Neural cell (in vitro differentiated cells): ENCODE results near the gene ZNF189. TPM values are rescaled to one million over a fixed set of nuclear protein-coding genes. Genes with fewer than 3 reads are reported as not detected.

ENCODE experiments used
- H2AFZ ChIP-seq: fragments of 200-600, 300-800 bp; sonication (generic), shearing (Covaris generic); 2 replicates; pipeline ENCODE4 v1.6.0; 2014; ENCODE audit warnings: low read depth, mild to moderate bottlenecking, antibody characterized with exemption, low read length, moderate library complexity
- H3F3A ChIP-seq: fragments of 200-600 bp; shearing (Covaris generic); 2 replicates; pipeline ENCODE4 v1.6.1; 2016; ENCODE audit warnings: mild to moderate bottlenecking, moderate library complexity, mixed read lengths, antibody characterized with exemption, low read length; ENCODE audit not compliant: insufficient read depth, poor library complexity, severe bottlenecking
- H3K27ac ChIP-seq: fragments of 200-600, 300-800 bp; sonication (generic), shearing (Covaris generic); 2 replicates; pipeline ENCODE4 v1.5.1; 2014; ENCODE audit warnings: mild to moderate bottlenecking, low read length, moderate library complexity
- H3K27me3 ChIP-seq: fragments of 300-800, 200-600 bp; sonication (generic), shearing (Covaris generic); 2 replicates; pipeline ENCODE4 v1.6.0; 2014; ENCODE audit warnings: mild to moderate bottlenecking, low read depth, low read length, moderate library complexity; ENCODE audit not compliant: insufficient read depth
- H3K36me3 ChIP-seq: fragments of 300-800, 200-600 bp; sonication (generic), shearing (Covaris generic); 2 replicates; pipeline ENCODE4 v1.5.1; 2014; ENCODE audit warnings: mild to moderate bottlenecking, antibody characterized with exemption, low read length, moderate library complexity; ENCODE audit not compliant: insufficient read depth
- H3K4me2 ChIP-seq: fragments of 300-800, 200-600 bp; sonication (generic), shearing (Covaris generic); 2 replicates; pipeline ENCODE4 v1.6.0; 2014; ENCODE audit warnings: mild to moderate bottlenecking, low read length
- H3K4me3 ChIP-seq: fragments of 300-800, 200-600 bp; sonication (generic), shearing (Covaris generic); 2 replicates; pipeline ENCODE4 v1.5.1; 2014; ENCODE audit warnings: mild to moderate bottlenecking, low read length, moderate library complexity
- H3K79me2 ChIP-seq: fragments of 200-600 bp; shearing (Covaris generic); replicated peaks from 2 replicates; pipeline ENCODE4 v1.6.0; 2014; ENCODE audit warnings: mild to moderate bottlenecking, low read length, moderate library complexity; ENCODE audit not compliant: insufficient read depth
- H3K9ac ChIP-seq: fragments of 300-800, 200-600 bp; sonication (generic), shearing (Covaris generic); 2 replicates; pipeline ENCODE4 v1.6.1; 2016; ENCODE audit warnings: mild to moderate bottlenecking, low read length, mixed read lengths
- H3K9me2 ChIP-seq: fragments of 200-600 bp; shearing (Covaris generic); 2 replicates; pipeline ENCODE4 v1.6.1; 2016; ENCODE audit warnings: mild to moderate bottlenecking, low read length, mixed read lengths; ENCODE audit not compliant: insufficient read depth
- H3K9me3 ChIP-seq: fragments of 200-600, 300-800 bp; sonication (generic), shearing (Covaris generic); 2 replicates; pipeline ENCODE4 v1.6.1; 2016; ENCODE audit warnings: mild to moderate bottlenecking, mixed run types, low read length, moderate library complexity, mixed read lengths
- H4K20me1 ChIP-seq: fragments of 200-600 bp; shearing (Covaris generic); 2 replicates; pipeline ENCODE4 v1.6.1; 2016; ENCODE audit warnings: mild to moderate bottlenecking, mixed run types; ENCODE audit not compliant: insufficient read depth
- EP300 ChIP-seq: fragments of 450-650 bp; conservative IDR thresholded peaks from 2 replicates; pipeline ENCODE4 v1.6.1; 2014; ENCODE audit warnings: antibody characterized with exemption, mild to moderate bottlenecking, moderate library complexity; ENCODE audit not compliant: poor library complexity, severe bottlenecking
- EZH2 ChIP-seq: fragments of 200-600, 300-800 bp; shearing (Covaris generic), sonication (generic); IDR thresholded peaks from 2 replicates; pipeline ENCODE4 v1.6.1; 2014; ENCODE audit warnings: antibody characterized with exemption, low read length, borderline replicate concordance, mild to moderate bottlenecking; ENCODE audit not compliant: insufficient read depth, poor library complexity, severe bottlenecking
- MXI1 ChIP-seq: fragments of 450-650 bp; conservative IDR thresholded peaks from 2 replicates; pipeline ENCODE4 v1.6.1; 2014; ENCODE audit warnings: antibody characterized with exemption, mild to moderate bottlenecking; ENCODE audit not compliant: poor library complexity, severe bottlenecking
- POLR2AphosphoS5 ChIP-seq: IDR thresholded peaks from 2 replicates; pipeline ENCODE4 v1.6.1; 2012
- RAD21 ChIP-seq: fragments of 450-650 bp; conservative IDR thresholded peaks from 2 replicates; pipeline ENCODE4 v1.6.1; 2014; ENCODE audit warnings: antibody characterized with exemption, mild to moderate bottlenecking, moderate library complexity
- SMC3 ChIP-seq: fragments of 450-650 bp; conservative IDR thresholded peaks from 2 replicates; pipeline ENCODE4 v1.6.1; 2014; ENCODE audit warnings: antibody characterized with exemption, mild to moderate bottlenecking, moderate library complexity; ENCODE audit not compliant: poor library complexity
- TAF1 ChIP-seq: IDR thresholded peaks from 2 replicates; pipeline ENCODE4 v1.6.1; 2012; ENCODE audit warnings: low read depth
- polyA plus RNA-seq: library from polyadenylated mRNA; depleted of rRNA; stranded (reverse); fragments of >200 nt; gene quantifications from 2 replicates; pipeline ENCODE4 v1.2.3, GENCODE V29; 2014
- TF ChIP-seq, protein P1 (sequence below): IDR thresholded peaks from 2 replicates; pipeline ENCODE4 v1.6.1; 2012; ENCODE audit warnings: borderline replicate concordance
- TF ChIP-seq, protein P2 (sequence below): fragments of 450-650 bp; IDR thresholded peaks from 2 replicates; pipeline ENCODE4 v1.5.1; 2014; ENCODE audit warnings: antibody characterized with exemption, mild to moderate bottlenecking, moderate library complexity; ENCODE audit not compliant: poor library complexity, severe bottlenecking

Gene ZNF189
- polyA plus RNA-seq, 1 donor from 2014 or later, result 28.0 TPM

DNA sequence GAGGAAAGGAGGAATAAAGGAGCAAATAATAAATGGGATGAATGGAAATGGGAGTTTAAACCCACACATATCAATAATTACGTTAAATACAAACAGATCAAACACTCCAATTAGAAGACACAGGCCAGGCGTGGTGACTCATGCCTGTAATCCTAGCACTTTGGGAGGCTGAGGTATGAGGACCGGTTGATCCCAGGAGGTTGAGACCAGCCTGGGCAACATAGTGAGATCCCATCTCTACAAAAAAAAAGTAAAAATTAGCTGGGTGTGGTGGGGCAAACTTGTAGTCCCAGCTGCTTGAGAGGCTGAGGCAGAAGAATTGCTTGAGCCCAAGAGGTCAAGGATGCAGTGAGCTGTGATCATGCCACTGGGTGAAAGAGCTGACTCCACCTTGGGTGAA lies 17.5 kb upstream of the ZNF189 start:
- H3K79me2 ChIP-seq, result no peaks in the 10 kb centered on the region
- no peaks in the 10 kb centered on the region for H3K27me3 ChIP-seq
- no peaks in the 10 kb centered on the region for H4K20me1 ChIP-seq
- no peaks in the 10 kb centered on the region for H3K36me3 ChIP-seq
- H3F3A ChIP-seq, result no peaks in the 10 kb centered on the region
- H3K4me2 ChIP-seq, result no peak overlapping the region
- no peaks in the 10 kb centered on the region for H3K9me3 ChIP-seq
- H3K9me2 ChIP-seq, result no peaks in the 10 kb centered on the region
- H2AFZ ChIP-seq, result no peak overlapping the region
- TF ChIP-seq, protein P1, sequence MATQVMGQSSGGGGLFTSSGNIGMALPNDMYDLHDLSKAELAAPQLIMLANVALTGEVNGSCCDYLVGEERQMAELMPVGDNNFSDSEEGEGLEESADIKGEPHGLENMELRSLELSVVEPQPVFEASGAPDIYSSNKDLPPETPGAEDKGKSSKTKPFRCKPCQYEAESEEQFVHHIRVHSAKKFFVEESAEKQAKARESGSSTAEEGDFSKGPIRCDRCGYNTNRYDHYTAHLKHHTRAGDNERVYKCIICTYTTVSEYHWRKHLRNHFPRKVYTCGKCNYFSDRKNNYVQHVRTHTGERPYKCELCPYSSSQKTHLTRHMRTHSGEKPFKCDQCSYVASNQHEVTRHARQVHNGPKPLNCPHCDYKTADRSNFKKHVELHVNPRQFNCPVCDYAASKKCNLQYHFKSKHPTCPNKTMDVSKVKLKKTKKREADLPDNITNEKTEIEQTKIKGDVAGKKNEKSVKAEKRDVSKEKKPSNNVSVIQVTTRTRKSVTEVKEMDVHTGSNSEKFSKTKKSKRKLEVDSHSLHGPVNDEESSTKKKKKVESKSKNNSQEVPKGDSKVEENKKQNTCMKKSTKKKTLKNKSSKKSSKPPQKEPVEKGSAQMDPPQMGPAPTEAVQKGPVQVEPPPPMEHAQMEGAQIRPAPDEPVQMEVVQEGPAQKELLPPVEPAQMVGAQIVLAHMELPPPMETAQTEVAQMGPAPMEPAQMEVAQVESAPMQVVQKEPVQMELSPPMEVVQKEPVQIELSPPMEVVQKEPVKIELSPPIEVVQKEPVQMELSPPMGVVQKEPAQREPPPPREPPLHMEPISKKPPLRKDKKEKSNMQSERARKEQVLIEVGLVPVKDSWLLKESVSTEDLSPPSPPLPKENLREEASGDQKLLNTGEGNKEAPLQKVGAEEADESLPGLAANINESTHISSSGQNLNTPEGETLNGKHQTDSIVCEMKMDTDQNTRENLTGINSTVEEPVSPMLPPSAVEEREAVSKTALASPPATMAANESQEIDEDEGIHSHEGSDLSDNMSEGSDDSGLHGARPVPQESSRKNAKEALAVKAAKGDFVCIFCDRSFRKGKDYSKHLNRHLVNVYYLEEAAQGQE, result no peak
- TF ChIP-seq RAD21 (no peak), TAF1 (no peak), MXI1 (no peak), SMC3 (no peak), EZH2 (no peak), EP300 (no peak), POLR2AphosphoS5 (no peak)
- TF ChIP-seq, protein P2, sequence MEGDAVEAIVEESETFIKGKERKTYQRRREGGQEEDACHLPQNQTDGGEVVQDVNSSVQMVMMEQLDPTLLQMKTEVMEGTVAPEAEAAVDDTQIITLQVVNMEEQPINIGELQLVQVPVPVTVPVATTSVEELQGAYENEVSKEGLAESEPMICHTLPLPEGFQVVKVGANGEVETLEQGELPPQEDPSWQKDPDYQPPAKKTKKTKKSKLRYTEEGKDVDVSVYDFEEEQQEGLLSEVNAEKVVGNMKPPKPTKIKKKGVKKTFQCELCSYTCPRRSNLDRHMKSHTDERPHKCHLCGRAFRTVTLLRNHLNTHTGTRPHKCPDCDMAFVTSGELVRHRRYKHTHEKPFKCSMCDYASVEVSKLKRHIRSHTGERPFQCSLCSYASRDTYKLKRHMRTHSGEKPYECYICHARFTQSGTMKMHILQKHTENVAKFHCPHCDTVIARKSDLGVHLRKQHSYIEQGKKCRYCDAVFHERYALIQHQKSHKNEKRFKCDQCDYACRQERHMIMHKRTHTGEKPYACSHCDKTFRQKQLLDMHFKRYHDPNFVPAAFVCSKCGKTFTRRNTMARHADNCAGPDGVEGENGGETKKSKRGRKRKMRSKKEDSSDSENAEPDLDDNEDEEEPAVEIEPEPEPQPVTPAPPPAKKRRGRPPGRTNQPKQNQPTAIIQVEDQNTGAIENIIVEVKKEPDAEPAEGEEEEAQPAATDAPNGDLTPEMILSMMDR, result no peak
- H3K9ac ChIP-seq, result no peak overlapping the region
- no peak overlapping the region for H3K4me3 ChIP-seq
- no peak overlapping the region for H3K27ac ChIP-seq

DNA sequence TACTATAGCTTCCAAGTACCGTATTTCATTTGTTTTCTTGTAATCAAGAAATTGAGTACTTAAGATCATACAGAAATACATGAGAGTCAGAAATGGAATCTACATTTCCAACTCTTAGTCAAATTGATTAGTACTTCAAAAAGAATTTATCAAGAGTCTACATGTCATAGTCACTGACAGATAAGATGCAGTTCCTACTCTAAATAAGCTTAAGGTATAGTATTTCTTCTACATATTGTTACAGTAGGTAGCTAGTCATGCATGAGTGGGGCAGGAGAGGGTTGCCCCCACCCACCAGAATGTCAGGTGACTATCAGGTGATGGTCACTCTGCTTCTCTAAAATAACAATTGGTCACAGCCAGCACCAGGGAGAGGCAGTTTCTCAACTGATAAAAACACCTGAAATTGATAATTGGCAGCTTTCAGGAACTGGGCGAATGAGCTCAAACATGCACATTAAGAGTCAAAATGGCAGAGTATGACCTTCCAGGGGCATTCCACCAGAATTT lies 16.8 kb upstream of the ZNF189 start:
- Histone ChIP-seq H3K9me2 (no peaks in the 10 kb centered on the region), H3K4me3 (no peak overlapping the region), H4K20me1 (no peaks in the 10 kb centered on the region), H3K9me3 (no peaks in the 10 kb centered on the region), H2AFZ (no peak overlapping the region), H3F3A (no peaks in the 10 kb centered on the region), H3K27ac (no peak overlapping the region), H3K36me3 (no peaks in the 10 kb centered on the region), H3K27me3 (no peaks in the 10 kb centered on the region), H3K4me2 (no peak overlapping the region), H3K9ac (no peak overlapping the region), H3K79me2 (no peaks in the 10 kb centered on the region)
- no peak for TF ChIP-seq POLR2AphosphoS5
- no peak for TF ChIP-seq RAD21
- no peak for TF ChIP-seq SMC3
- TF ChIP-seq, protein P1, result no peak
- no peak for TF ChIP-seq EP300
- TF ChIP-seq, protein P2, result no peak
- no peak for TF ChIP-seq EZH2
- no peak for TF ChIP-seq MXI1
- no peak for TF ChIP-seq TAF1
